AG20443 (cell line): ENCODE results near the gene DEFB124.
A peak's percentile ranks its signal among the peaks of the same experiment; 100 is the strongest.
"Not testable (repeated sequence)": the region's sequence is repeated elsewhere in the genome, so short reads cannot be mapped to it uniquely, and the experiment has no call there.

Experiments used
- DNase-seq: peaks from one replicate; pipeline ENCODE4 v3.0.0; 2012; ENCODE audit warnings: low spot score, mixed read lengths

DEFB124 gene, protein sequence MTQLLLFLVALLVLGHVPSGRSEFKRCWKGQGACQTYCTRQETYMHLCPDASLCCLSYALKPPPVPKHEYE

DNA sequence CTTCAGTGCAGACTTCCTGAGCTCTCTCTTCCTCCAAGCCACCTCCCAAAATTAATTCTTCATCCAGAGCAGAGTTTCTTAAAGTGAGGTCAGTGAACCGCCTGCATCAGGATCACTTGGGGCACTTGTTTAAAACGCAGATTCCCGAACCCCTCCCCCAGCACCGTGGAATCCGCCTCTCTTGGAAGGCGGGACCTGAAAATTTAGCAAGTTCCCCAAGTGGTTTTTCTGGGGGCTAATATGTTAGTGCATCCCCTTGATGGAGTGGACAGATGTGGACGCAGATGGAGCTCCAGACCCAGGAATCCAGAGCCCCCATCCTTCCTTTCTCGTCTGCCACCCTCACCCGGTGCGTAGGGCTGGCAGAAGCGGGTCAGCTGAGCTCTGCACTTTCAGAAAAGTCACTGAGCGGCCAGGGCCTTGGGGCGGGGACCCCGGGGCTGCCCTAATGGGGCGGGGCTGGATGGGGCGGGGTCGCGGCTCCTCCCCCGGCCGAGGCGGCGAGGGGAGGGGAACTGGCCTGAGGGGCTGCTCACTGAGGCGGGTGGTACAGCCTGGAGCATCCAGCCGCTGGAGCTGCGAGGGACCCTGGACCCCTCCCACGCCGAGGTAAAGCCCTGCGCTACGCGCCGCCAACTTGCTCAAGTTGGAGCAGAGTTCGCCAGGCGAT, at the start of gene DEFB124, which contains the start of gene REM1:
DEFB124 (minus strand) TSS at position 370 of the 670 bp plus-strand sequence. CDS start 2,114 bp downstream, outside the sequence.
REM1 (plus strand) TSS at position 531 of the 670 bp plus-strand sequence. CDS start 1,158 bp downstream, outside the sequence.
- DNase-seq, result peak; percentile 29

DNA sequence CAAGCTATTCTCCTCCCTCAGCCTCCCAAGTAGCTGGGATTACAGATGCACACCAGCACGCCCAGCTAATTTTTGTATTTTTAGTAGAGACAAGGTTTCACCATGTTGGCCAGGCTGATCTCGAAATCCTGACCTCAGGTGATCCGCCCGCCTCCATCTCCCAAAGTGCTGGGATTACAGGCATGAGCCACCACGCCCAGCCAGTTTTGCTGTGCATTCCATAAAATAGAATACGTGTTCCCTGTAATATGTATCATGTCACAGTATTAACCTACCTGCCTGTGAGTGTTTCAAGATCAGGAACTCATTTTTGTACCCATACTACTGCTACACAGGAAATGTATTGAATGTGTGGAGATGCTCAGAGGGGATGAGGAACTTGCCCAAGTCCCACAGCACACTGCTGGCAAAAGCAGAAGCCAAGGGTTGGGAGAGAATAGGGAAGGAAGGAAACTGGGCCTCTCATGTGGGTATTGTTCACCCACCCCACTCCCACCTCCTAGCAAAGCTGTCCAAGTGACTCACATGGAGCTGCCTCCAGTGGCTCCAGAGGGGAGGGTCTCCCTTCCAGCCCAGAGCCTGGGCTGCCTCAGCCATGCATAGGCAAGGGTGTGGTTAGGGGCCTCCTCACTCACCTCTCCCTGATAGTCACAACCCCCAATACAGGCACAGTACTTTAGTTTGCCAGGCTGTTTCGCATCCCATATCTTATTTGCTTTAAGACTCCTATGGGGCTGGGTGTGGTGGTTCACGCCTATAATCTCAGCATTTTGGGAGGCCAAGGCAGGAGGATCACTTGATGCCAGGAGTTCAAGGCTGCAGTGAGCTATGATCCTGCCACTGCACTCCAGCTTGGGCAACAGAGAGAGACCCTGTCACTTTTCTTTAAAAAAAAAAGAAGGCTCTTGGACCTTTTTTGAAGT, 48.7 kb upstream of the DEFB124 start:
- peak; percentile 29 for DNase-seq

DNA sequence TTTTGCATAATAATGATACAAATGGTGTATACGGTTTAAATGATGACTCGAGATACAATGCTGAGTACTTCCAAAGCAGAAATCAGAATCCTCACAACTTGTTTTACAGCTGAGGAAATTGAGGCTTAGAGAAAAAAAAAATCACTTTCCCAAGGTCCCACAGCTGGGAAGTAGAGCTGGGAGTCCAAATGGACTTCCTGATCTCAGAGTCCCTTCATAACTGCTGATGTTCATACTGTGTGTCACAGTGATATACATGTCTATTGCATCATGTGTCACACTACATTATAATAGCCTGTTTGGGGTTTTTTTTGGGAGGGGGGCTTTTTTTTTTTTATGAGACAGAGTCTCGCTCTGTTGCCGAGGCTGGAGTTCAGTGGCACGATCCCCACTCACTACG, 47.8 kb upstream of the DEFB124 start:
- no peak for DNase-seq

DNA sequence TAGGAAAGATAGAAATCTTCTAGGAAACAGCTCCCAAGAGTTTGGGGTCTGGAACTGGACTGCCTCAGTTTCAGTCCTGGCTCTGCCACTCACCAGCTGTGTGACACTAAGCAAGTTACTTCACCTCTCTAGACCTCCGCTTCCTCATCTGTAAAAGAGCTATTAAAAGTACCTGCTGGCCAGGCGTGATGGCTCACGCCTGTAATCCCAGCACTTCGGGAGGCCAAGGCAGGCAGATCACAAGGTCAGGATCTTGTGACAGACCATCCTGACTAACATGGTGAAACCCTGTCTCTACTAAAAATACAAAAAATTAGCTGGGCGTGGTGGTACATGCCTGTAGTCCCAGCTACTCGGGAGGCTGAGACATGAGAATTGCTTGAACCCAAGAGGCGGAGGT, 46.3 kb upstream of the DEFB124 start:
- not testable (repeated sequence) for DNase-seq

DNA sequence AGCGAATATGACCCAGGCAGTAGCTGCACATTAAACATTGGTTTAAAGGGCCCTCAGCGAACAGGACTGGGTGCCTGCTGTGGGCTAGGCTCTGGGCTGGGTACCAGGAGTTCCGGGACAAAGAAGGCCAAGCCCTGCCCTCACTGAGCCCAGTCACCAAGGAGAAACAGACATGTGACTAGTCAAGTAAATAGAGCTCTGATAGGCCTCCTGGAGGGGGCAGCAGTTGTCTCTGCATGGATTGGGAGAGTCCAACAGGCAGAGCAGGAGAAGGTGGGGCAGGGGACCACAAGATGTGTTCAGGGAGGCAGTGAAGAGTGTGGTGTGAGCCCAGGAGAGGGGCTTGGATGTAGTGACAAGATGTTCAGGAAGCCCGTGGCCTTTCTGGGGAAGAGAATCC, 42.4 kb upstream of the DEFB124 start:
- peak; percentile 82 for DNase-seq

DNA sequence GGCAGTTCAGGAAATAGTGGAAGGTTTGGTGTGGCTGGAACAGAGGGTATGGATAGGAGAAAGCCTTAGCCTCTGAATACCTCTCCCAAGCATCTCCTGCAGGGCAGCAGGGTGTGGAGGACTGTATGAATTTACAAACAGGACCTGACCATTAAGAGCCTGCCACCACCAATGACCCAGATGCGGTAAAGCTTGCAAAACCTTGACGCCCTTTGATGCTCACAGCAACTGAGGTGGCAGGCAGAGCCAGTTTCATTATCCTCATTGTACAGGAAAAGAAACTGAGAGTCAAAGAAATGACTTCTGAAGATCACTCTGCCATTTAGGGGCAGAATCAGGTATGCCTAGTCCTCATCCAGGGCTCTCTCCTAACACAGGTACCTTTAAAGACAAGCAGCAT, 41.7 kb upstream of the DEFB124 start:
- no peak for DNase-seq

DNA sequence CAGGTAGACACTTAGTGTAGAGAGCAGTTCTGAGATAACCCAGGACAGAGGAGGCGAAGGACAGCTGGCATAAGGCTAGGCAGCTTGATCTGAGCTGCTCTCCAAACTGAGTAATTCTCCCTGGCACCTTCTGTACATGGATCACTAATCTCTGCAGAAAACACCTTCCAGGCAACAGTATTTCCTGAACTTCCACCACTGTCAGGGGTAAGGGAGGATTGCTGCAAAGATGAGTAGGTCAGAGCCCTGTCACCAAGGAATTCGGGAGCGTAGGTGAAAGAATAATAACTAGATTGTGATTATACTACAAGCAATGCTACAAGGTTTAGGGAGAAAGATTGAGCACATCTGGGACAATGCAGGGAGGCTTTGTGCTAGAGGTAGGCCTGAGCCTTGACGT, 41.2 kb upstream of the DEFB124 start:
- no peak for DNase-seq

DNA sequence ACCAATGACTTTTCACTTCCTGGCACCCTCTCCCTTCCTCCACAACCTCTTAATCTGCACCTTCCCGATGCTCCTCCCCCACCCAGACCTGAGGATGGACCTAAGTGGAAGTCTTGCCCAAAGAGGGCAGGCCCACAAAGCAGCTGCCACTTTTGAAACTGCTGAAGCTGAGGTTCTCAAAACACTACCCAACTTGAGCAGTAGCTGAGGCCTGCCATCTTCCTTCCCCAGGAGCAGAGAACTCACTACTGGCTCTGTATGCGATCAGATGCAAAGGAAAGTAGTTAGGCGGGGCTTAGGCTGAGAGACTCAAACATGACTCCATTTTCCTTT, 40.8 kb upstream of the DEFB124 start:
- DNase-seq, result no peak

DNA sequence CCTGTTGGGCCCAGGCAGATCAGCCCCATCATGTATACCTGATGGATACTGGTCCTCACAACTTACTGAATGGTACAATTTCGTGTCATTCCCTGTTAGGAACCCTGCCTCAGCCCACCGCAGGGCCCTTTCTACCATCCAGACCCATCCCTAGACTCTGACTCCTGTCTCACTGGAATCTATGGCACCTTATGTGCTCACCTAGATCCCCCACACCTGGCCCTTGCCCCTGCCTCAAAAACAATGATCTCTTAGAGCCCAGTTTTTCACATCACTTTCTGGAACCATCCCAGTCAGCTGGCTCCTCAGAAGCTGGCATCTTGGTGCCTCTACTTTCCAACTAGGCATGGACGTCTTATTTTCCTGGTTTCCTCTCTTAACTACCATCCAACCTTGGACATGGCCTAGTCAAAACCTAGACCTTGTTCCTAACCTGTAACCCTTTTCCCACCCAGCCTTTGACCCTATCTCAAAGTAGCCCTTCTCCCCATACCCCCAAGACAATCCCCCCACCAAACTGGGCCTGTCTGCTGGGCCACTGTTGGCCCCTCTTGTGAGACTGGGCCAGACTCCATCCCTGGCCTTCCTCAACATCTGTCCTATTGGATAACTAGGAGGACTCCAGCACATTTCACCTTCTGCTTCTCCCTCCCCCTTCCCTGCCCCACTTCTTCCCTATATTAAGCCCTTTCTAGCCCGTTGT, 40.3 kb upstream of the DEFB124 start:
- no peak for DNase-seq

DNA sequence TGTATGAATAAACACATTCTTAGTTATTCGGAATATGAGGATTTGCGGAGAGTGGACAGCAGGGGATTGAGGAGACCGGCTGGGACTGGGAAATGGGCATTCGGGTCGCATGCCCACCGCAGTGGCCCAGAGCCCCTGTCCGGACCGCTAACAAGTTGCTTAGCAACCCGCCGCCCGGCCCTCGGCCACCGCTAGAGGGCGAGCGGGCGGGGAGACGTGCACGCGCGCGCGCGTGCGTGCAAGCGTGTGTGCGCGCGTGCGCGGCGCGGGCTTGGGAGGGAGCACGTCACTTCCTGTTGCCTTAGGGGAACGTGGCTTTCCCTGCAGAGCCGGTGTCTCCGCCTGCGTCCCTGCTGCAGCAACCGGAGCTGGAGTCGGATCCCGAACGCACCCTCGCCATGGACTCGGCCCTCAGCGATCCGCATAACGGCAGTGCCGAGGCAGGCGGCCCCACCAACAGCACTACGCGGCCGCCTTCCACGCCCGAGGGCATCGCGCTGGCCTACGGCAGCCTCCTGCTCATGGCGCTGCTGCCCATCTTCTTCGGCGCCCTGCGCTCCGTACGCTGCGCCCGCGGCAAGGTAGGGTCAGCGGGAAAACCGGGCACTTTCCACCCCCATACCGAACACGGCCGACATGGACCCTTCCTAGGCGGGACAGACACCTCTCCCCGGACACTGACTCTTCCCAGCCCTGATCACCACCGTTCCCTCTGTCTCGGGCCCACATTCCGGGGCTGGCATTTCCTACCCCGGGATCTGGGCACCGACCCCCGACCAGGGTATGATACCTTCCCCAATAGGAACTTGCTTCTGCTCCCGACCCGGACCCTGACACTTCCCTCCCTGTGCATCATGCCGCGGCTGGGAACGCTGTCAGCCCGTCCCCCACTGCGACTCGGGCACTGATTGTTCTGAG, 39.5 kb upstream of the DEFB124 start, which contains the start of gene HM13:
HM13 (plus strand) TSS at position 289 of the 918 bp plus-strand sequence; CDS start at position 399, 110 bp downstream.
- DNase-seq, result peak; percentile 99

DNA sequence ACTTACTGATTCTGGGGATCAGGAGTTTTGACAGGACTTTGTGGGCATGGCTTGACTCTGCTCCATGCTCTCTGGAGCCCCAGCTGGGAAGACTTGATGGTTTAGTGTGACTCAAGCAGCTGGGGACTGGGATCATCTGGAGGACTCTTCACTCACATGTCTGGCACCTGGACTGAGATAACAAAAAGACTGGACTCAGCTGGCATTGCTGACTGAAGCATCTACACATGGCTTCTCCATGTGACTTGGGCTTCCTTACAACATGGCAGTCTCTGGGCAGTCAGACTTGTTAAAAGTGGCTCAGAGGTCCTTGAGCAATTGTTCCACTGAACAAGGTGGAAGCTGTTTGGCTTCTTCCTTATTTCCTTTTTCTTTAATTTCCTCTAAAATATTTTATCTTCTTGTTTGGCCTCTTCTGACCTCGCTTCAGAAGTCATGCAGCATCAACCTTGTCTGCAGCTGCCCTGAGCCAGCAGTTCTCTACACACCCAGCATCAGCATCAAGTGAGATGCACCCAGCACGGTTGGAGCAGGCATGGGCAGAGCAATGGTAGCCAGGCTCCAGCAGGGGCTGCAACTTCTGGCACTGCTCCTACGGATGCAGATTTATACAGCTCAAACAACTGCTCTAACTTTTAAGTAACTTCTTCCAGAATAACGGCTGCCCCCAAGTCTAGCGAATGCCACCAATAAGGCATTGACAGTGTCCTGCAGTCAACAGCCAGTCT, 33.8 kb upstream of the DEFB124 start:
- DNase-seq, result no peak

DNA sequence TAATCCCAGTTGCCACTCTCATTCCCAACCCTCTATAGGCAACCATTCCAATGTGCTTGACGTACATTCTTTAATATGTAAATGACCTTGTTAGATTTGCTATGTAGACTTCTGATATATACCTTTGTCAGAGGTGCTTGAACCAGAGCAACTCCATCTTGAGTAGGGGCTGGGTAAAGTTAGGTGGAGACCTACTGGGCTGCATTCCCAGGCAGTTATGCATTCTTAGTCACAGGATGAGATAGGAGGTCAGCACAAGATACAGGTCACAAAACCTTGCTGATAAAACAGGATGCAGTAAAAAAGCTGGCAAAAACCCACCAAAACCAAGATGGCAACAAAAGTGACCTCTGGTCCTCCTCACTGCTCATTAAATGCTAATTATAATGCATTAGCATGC, 31.0 kb upstream of the DEFB124 start:
- DNase-seq, result no peak

DNA sequence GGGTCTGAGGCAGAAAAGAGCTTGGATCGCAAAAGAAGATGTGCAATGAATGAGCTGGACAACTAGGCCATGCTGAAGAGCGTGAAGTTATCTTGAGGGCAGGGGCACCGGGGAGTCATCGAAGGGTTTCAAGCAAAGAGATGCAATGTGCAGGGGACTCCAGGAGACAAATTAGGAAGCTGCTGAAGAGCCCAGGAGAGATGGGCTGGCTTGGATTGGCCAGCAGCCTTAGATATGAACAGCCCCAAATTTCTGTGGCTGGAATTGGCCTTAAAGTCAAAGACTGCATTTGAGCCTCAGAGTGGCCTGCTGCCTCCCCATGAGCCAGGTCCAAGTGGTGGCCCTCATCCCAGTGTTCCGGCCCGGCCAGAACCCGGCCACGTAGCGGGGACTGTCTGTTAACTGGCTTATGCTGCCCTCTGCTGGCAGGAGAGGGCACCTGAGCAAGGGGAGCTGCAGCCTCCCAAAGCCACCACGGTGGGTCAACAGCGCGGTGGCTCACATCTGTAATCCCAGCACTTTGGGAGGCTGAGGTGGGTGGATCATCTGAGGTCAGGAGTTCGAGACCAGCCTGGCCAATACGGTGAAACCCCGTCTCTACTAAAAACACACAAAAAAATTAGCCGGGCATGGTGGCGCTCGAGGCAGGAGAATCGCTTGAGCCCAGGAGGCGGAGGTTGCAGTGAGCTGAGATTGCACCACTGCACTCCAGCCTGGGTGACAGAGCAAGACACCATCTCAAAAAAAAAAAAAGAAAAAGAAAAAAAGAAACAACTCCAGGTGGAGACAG, 28.2 kb upstream of the DEFB124 start:
- peak; percentile 92 for DNase-seq

DNA sequence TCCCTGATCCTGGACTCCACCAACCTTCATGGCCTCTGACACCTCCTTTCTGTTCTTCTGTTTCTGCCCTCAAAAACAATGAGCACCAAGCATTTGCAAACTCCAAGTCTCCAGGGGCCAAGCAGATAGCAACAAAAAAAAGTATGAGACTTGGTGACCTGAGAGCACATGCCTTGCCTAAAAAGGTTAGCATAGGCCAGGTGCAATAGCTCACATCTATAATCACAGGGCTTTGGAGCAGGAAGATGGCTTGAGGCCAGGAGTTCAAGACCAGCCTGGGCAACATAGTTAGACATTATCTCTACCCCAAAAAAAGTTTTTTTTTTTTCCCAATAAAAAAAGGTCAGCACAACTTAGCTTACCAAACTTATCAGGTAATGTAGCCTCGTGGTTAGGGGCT, 25.6 kb upstream of the DEFB124 start:
- no peak for DNase-seq

DNA sequence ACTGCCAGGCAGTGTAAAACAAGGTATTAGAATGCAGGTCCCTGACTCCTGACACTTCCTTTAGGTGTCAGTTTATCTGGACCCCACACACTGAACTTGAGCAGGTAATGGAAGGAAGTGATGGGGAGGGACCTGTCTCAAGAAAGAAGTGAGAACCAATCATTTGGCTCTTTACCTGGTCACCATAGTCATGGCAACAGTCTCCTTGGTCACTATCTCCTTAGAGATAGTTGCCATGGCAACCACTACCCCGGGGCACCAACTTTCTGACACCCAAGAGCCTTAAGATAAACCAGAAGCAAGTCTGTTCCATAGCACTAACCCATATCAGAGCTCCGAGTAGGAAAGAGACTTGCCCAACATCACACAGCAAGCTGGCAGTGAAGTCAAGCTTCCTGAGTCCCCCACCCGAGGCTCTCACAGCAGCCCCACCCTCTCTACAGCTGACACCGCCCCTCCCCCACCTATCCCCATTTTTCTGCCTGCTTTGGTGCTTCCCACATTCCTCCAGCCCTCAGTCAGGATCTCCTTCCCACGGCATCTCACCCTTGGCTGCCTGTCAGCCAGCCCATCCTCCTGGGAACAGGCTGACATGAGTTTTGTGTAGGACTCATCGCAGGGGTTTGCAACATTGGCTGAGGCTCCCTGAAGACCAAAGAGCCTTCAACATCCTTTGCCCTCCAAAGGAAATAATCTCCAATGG, 23.1 kb upstream of the DEFB124 start:
- peak; percentile 58 for DNase-seq

DNA sequence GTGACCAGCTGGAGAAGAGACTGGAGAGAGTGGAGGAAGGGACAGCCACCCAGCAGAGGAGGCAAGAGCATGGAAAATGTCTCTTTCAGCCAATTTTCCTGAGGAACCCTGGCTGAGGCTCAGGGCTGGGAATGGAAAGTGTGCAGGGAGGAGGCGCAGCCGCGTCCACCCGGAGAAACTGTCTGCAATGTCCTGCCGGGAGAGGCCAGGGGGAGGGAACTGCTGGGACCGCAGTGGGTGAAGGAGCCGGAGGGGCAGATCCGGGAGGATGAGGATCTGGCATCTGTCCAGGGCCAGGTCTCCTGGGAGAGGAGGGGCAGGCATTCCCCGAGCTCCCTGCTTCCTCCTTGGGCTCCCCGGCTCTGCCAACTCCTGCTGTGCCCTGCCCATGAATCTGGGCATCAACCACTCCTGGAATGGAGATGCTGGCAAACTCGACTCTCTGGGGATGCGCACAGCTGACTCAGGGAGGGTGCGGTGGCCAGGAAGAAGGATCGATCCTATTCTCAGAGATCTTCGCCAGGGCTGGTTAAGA, 21.9 kb upstream of the DEFB124 start:
- peak; percentile 56 for DNase-seq

DNA sequence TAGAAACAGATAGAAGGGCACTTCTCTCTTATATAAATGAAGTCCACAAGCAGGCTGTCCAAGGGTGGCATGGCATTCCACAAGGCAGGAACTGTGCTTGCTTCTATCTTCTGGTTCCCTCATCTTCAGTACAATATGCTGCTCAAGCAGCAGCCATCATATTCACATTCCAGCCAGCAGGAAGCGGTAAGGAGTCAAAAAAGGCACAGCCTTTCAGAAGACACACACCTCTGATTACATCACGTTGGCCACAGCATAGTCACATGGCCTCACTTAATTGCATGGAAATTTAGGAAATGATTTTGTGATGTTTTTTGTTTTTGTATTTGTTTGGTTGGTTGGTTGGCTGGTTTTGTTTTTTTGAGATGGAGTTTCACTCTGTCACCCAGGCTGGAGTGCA, 19.2 kb upstream of the DEFB124 start:
- peak; percentile 66 for DNase-seq

DNA sequence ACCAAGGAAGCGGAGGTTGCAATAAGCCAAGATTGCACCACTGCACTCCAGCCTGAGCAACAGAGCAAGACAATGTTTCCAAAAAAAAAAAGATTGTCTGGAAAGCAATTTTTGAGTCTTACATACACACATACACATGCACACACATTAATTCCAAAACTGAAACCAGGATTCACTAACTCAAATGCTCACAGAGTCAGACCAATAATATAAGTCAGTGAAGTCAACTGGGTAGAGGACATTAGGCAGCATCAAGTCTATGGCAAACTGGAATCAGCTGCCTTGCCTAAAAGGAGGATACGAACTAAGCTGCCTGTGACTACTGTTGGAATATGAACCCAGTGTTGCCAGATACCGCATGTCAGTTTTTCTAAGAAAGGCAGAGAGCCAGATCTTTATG, 15.8 kb upstream of the DEFB124 start:
- DNase-seq, result no peak

DNA sequence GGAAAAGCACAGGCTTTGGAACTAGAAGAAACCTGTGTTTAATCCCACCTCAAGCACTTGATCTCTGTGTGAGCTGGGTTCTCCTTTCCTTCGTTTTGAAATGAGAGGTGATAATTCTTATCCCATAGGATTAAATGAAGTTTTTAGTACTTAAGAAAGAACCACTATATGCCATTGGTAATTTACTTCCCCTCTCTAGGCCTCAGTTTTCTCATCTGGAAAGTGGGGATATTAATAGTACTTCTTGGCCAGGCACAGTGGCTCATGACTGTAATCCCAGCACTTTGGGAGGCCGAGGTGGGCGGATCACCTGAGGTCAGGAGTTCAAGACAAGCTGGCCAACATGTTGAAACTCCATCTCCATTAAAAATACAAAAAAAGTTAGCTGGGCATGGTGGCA, 14.2 kb upstream of the DEFB124 start:
- DNase-seq, result no peak
